GM19455 (cell line): ENCODE data around the gene PIGL.

Experiments
- ATAC-seq: cut with Tn5 transposase; IDR thresholded peaks from one replicate; pipeline ENCODE4 v1.9.1; 2021; ENCODE audit not compliant: unreplicated experiment

PIGL gene

GRCh38 chr17:16352303-16352666 is 135.3 kb downstream of the PIGL start:
- ATAC-seq, result no peak

GRCh38 chr17:16352667-16353316 is 135.8 kb downstream of the PIGL start:
- ATAC-seq, result peak; percentile 47

- peak; percentile 61 for ATAC-seq
These were observed 136.5 kb downstream of the PIGL start, which contains the start of gene CENPV for GRCh38 chr17:16353317-16354174. Gene CENPV, minus strand, starts transcription at chr17:16353469. Its CDS starts 33 bp downstream, at chr17:16353436.

GRCh38 chr17:16354585-16354984 is 137.6 kb downstream of the PIGL start:
- ATAC-seq, result no peak

- ATAC-seq, result no peak
These were observed 141.4 kb downstream of the PIGL start for GRCh38 chr17:16358394-16358793.

- no peak for ATAC-seq
These were observed 144.9 kb downstream of the PIGL start for GRCh38 chr17:16361874-16362273.

- ATAC-seq, result peak; percentile 59
These were observed 146.9 kb downstream of the PIGL start for GRCh38 chr17:16363749-16364536.

GRCh38 chr17:16364625-16365024 is 147.6 kb downstream of the PIGL start:
- ATAC-seq, result no peak

- ATAC-seq, result no peak
These were observed 154.7 kb downstream of the PIGL start for GRCh38 chr17:16371742-16372141.

GRCh38 chr17:16374146-16374938 is 157.3 kb downstream of the PIGL start:
- ATAC-seq, result no peak
